Mucosa of rectum (tissue), 2 donors: ENCODE measurements around the gene PPA1.
"Not testable (repeated sequence)": the region's sequence is repeated elsewhere in the genome, so short reads cannot be mapped to it uniquely, and the experiment has no call there.

ENCODE experiments used
- H3K27ac ChIP-seq, 2 donors: one replicate each; pipeline ENCODE4 v1.7.0; 2013; ENCODE audit warnings: inconsistent platforms in 2 of 2, low read depth in 2 of 2, low read length in 2 of 2
- H3K27me3 ChIP-seq, 2 donors: one replicate each; pipeline ENCODE4 v1.7.0; 2013; ENCODE audit warnings: low read length in 2 of 2; ENCODE audit not compliant: control insufficient read depth in 2 of 2, insufficient read depth in 2 of 2
- H3K36me3 ChIP-seq, 2 donors: one replicate each; pipeline ENCODE4 v1.7.0; 2013; ENCODE audit warnings: low read length in 2 of 2; ENCODE audit not compliant: control insufficient read depth in 2 of 2, insufficient read depth in 2 of 2
- H3K4me1 ChIP-seq, 2 donors: one replicate each; pipeline ENCODE4 v1.7.0; 2013; ENCODE audit warnings: low read length in 2 of 2, mild to moderate bottlenecking in 1 of 2; ENCODE audit not compliant: control insufficient read depth in 2 of 2, insufficient read depth in 2 of 2
- H3K4me3 ChIP-seq, 2 donors: one replicate each; pipeline ENCODE4 v1.7.0; 2013; ENCODE audit warnings: low read length in 2 of 2
- H3K9ac ChIP-seq, 2 donors: one replicate each; pipeline ENCODE4 v1.7.0; 2013; ENCODE audit warnings: low read length in 2 of 2, low read depth in 1 of 2, mild to moderate bottlenecking in 1 of 2
- H3K9me3 ChIP-seq, 2 donors: one replicate each; pipeline ENCODE4 v1.7.0; 2013; ENCODE audit warnings: low read length in 2 of 2; ENCODE audit not compliant: control insufficient read depth in 2 of 2
- donor health status: healthy.
- donor health status: Normal muscosa, but diverticular disease.

PPA1 gene

DNA sequence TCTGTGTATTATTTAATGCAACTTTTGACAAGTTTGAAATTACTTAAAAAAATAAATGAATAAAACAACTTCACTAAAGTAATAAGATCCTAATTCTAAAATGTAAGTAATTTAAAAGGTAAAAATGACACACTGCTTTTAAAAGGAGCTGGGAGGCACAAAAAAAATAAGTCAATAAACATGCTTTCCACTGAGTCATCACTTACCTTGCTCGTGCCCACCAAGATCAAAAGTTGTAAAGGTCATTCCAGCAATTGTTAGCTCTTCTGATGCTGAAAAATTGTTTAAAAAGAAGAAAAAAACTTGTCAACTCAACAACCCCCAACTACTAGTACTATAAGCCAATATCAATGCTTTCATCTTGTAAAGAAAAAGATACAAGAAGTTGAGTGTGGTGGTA, 72.4 kb downstream of the PPA1 start:
- H3K4me3 ChIP-seq = no peak overlapping the region
- no peak overlapping the region for H3K27ac ChIP-seq
- H3K9ac ChIP-seq = no peak overlapping the region
- H3K27me3 ChIP-seq = no peaks in the 10 kb centered on the region
- peaks cover 34 to 48% of the 10 kb centered on the region in 2 donors for H3K36me3 ChIP-seq
- no peaks in the 10 kb centered on the region for H3K9me3 ChIP-seq
- H3K4me1 ChIP-seq = peaks cover 4 to 5% of the 10 kb centered on the region in 2 donors

DNA sequence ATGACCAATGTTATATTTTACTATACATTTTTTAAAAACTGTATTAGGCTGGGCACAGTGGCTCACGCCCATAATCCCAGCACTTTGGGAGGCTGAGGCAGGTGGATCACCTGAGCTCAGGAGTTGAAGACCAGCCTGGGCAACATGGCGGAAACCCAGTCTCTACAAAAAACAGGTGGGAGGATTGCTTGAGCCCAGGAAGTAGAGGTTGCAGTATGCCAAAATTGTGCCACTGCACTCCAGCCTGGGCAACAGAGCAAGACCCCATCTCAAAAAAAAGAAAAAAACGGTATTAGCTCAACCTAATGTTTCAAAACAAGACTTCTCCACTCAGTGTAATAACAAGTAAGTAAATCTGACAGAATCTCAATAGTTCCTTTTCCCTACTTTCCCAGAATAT, 73.9 kb downstream of the PPA1 start:
- not testable (repeated sequence) for H3K9ac ChIP-seq, H3K27ac ChIP-seq, H3K27me3 ChIP-seq, H3K4me1 ChIP-seq, H3K4me3 ChIP-seq, H3K9me3 ChIP-seq
- H3K36me3 ChIP-seq = peaks cover 41 to 54% of the 10 kb centered on the region in 2 donors

DNA sequence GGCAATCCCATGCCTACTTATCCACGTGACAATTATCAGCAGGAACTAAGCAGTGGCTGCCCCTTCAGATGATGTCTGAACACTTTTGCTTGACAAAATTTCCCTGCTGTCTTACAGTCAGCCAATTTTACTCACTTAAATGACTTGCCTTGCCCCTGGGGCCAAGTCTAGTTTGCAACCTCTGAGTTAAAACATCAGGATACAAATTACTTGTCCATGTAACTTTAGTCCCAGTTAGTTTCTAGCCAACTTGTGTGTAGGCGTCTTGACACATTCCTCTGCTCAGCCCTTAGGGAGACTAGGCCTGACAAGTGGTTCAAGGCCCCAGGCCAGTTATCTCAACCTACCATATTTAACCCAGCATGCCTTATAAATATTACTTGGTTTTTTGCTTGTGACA, 75.1 kb downstream of the PPA1 start:
- Histone ChIP-seq H3K27me3 (no peaks in the 10 kb centered on the region), H3K9ac (no peak overlapping the region), H3K36me3 (peaks cover 42 to 65% of the 10 kb centered on the region in 2 donors), H3K4me1 (peaks cover 0 to 4% of the 10 kb centered on the region in 2 donors), H3K27ac (no peak overlapping the region), H3K9me3 (no peaks in the 10 kb centered on the region), H3K4me3 (no peak overlapping the region)

DNA sequence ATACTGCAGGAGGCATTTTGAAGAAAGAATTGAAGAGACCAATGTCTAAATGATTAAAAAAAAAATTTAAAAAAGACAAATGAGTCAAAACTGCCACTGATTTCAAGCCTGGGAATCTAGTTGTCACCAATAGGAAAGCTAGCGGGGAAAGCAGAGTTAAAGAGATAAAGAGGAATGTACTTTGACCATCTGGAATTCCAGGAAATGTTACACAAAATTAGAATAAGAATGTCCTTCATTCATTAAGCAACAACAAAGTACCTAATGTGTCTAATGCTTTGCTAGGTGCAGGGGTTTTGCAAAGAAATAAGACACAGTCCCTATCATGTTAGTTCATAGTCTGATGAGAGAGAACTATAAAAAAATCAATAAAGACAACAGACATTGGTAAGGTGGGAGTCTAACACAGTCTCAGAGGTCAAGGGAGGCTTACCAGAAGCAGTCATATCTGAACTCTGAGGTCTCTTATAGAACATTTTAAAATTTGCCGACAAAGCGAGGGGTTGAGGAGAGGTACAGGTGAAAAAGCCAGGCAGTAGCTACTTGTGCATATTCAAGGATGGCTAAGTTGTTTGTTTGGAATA, 77.9 kb downstream of the PPA1 start:
- H3K36me3 ChIP-seq = peaks cover 60 to 79% of the 10 kb centered on the region in 2 donors
- H3K27me3 ChIP-seq = no peaks in the 10 kb centered on the region
- no peak overlapping the region for H3K27ac ChIP-seq
- H3K9me3 ChIP-seq = no peaks in the 10 kb centered on the region
- H3K4me3 ChIP-seq = no peak overlapping the region
- no peaks in the 10 kb centered on the region for H3K4me1 ChIP-seq
- no peak overlapping the region for H3K9ac ChIP-seq
